H1 (cell line): Measurements from ENCODE around the gene PTPRG. TPM values are rescaled to one million over a fixed set of nuclear protein-coding genes. Genes with fewer than 3 reads are reported as not detected.

Experiments used
- CTCF ChIA-PET: fragments of 300-600 bp; sonication (Branson Sonifier 250); formaldehyde crosslinking; loops from one replicate; lab custom pipeline; 2021; ENCODE audit not compliant: partially characterized antibody; lab: Charles Lee
- POLR2A ChIA-PET: fragments of 300-600 bp; sonication (Branson Sonifier 250); formaldehyde crosslinking; loops from one replicate; lab custom pipeline; 2021; ENCODE audit warnings: inconsistent platforms; ENCODE audit not compliant: partially characterized antibody; lab: Charles Lee
- DNase-seq, 2 experiments: peaks; one replicate each; pipeline versions ENCODE4 v3.0.0 to v3.0.0-alpha.2; 2010 to 2022; ENCODE audit warnings: low spot score in 2 of 2, low read depth in 1 of 2, mixed read lengths in 1 of 2
- FAIRE-seq: peaks from 2 replicates; lab custom pipeline; 2011; peaks lifted over from hg19 to GRCh38; lab: Jason Lieb, UNC
- H2AFZ ChIP-seq: 2 replicates; pipeline ENCODE4 v1.8.1; 2012; ENCODE audit warnings: low read length, inconsistent platforms
- H2AK5ac ChIP-seq: 2 replicates; pipeline ENCODE4 v1.6.1; 2013; ENCODE audit warnings: low read depth, low read length
- H2BK120ac ChIP-seq: replicated peaks from 2 replicates; pipeline ENCODE3; 2013; ENCODE audit warnings: low read depth, low read length, inconsistent platforms
- H2BK12ac ChIP-seq: 2 replicates; pipeline ENCODE4 v1.6.1; 2013; ENCODE audit warnings: low read depth, low read length
- H2BK15ac ChIP-seq: 2 replicates; pipeline ENCODE4 v1.6.1; 2013; ENCODE audit warnings: low read length
- H2BK20ac ChIP-seq: 2 replicates; pipeline ENCODE4 v1.6.1; 2013; ENCODE audit warnings: low read length
- H2BK5ac ChIP-seq: 2 replicates; pipeline ENCODE4 v1.6.1; 2013; ENCODE audit warnings: low read depth, low read length
- H3K14ac ChIP-seq: 2 replicates; pipeline ENCODE4 v1.6.1; 2013; ENCODE audit warnings: inconsistent platforms; ENCODE audit not compliant: insufficient read length
- H3K18ac ChIP-seq: 2 replicates; pipeline ENCODE4 v1.6.1; 2013; ENCODE audit warnings: low read length; ENCODE audit errors: extremely low read depth
- H3K23ac ChIP-seq: 2 replicates; pipeline ENCODE4 v1.6.1; 2013; ENCODE audit warnings: inconsistent platforms; ENCODE audit not compliant: insufficient read length
- H3K23me2 ChIP-seq: 2 replicates; pipeline ENCODE4 v1.6.1; 2013; ENCODE audit warnings: low read depth, low read length
- H3K27ac ChIP-seq: 2 replicates; pipeline ENCODE4 v1.6.1; 2011; ENCODE audit warnings: low read depth, low read length, inconsistent platforms
- H3K27me3 ChIP-seq, 4 experiments: replicated peaks in 1 of 4; 1 replicate in 1 of 4; 2 replicates in 3 of 4; pipeline versions ENCODE4 v1.6.1 to v1.8.1; 2011 to 2013; ENCODE audit warnings: low read length in 3 of 4, mild to moderate bottlenecking in 3 of 4, inconsistent platforms in 2 of 4, mixed read lengths in 2 of 4, moderate library complexity in 1 of 4; ENCODE audit not compliant: control insufficient read depth in 3 of 4, insufficient read depth in 3 of 4; ENCODE audit errors: extremely low read depth in 1 of 4
- H3K36me3 ChIP-seq, 4 experiments: 2 replicates each; pipeline versions ENCODE4 v1.6.1 to v1.8.1; 2011 to 2013; ENCODE audit warnings: mild to moderate bottlenecking in 4 of 4, low read length in 3 of 4, moderate library complexity in 2 of 4, control low read depth in 1 of 4, inconsistent platforms in 1 of 4; ENCODE audit not compliant: insufficient read depth in 4 of 4, control insufficient read depth in 2 of 4
- H3K4ac ChIP-seq: replicated peaks from 2 replicates; pipeline ENCODE3; 2013; ENCODE audit warnings: low read length, low read depth, mixed read lengths, inconsistent platforms; ENCODE audit not compliant: insufficient read length
- H3K4me1 ChIP-seq, 4 experiments: replicated peaks in 1 of 4; 1 replicate in 1 of 4; 2 replicates in 3 of 4; pipeline versions ENCODE4 v1.6.1 to v1.8.1; 2011 to 2013; ENCODE audit warnings: low read length in 3 of 4, inconsistent platforms in 2 of 4, mixed read lengths in 1 of 4; ENCODE audit not compliant: insufficient read depth in 4 of 4, control insufficient read depth in 3 of 4
- H3K4me2 ChIP-seq, 2 experiments: 2 replicates each; pipeline versions ENCODE4 v1.6.1 to v1.8.1; 2011 to 2013; ENCODE audit warnings: low read depth in 2 of 2, low read length in 2 of 2, control low read depth in 1 of 2, inconsistent platforms in 1 of 2, mild to moderate bottlenecking in 1 of 2; ENCODE audit not compliant: insufficient read depth in 1 of 2
- H3K4me3 ChIP-seq, 4 experiments: fragments of 200-600, 300-600 bp in 1 of 4; sonication (generic), shearing (Covaris generic), sonication (Bioruptor Twin) in 1 of 4; 2 replicates each; pipeline versions ENCODE4 v1.5.1 to v1.8.1; 2011 to 2016; ENCODE audit warnings: low read length in 4 of 4, low read depth in 3 of 4, control low read depth in 2 of 4, inconsistent platforms in 2 of 4, mild to moderate bottlenecking in 2 of 4, mixed read lengths in 1 of 4, moderate library complexity in 1 of 4; ENCODE audit not compliant: insufficient read depth in 2 of 4; ENCODE audit errors: extremely low read depth in 1 of 4
- H3K56ac ChIP-seq: replicated peaks from 2 replicates; pipeline ENCODE3; 2013; ENCODE audit warnings: low read depth, mild to moderate bottlenecking, mixed read lengths, low read length, inconsistent platforms; ENCODE audit not compliant: insufficient read length
- H3K79me1 ChIP-seq: 2 replicates; pipeline ENCODE4 v1.6.1; 2013; ENCODE audit warnings: low read depth, low read length, control low read depth
- H3K79me2 ChIP-seq, 2 experiments: 2 replicates each; pipeline versions ENCODE4 v1.6.1 to v1.8.1; 2012 to 2013; ENCODE audit warnings: low read length in 2 of 2, mild to moderate bottlenecking in 2 of 2, inconsistent platforms in 1 of 2; ENCODE audit not compliant: insufficient read depth in 2 of 2, control insufficient read depth in 1 of 2
- H3K9ac ChIP-seq, 4 experiments: replicated peaks in 1 of 4; 1 replicate in 1 of 4; 2 replicates in 3 of 4; pipeline versions ENCODE4 v1.6.1 to v1.8.1; 2011 to 2013; ENCODE audit warnings: low read depth in 3 of 4, low read length in 3 of 4, control low read depth in 2 of 4, mild to moderate bottlenecking in 2 of 4, moderate library complexity in 2 of 4, inconsistent platforms in 1 of 4; ENCODE audit errors: extremely low read depth in 1 of 4
- H3K9me3 ChIP-seq, 2 experiments: 2 replicates each; pipeline versions ENCODE4 v1.6.1 to v1.8.1; 2012 to 2013; ENCODE audit warnings: mild to moderate bottlenecking in 2 of 2, moderate library complexity in 2 of 2, control low read depth in 1 of 2, inconsistent platforms in 1 of 2, low read depth in 1 of 2, low read length in 1 of 2, mixed read lengths in 1 of 2; ENCODE audit not compliant: insufficient read depth in 2 of 2
- H4K20me1 ChIP-seq, 2 experiments: replicated peaks in 1 of 2; 2 replicates each; pipeline versions ENCODE3 to v1.8.1; 2011 to 2013; ENCODE audit warnings: inconsistent platforms in 2 of 2, low read length in 2 of 2, mild to moderate bottlenecking in 1 of 2; ENCODE audit not compliant: insufficient read depth in 2 of 2, control insufficient read depth in 1 of 2
- H4K5ac ChIP-seq: 2 replicates; pipeline ENCODE4 v1.6.1; 2013; ENCODE audit warnings: low read length, low read depth, mixed read lengths, inconsistent platforms; ENCODE audit not compliant: insufficient read length
- H4K8ac ChIP-seq: 2 replicates; pipeline ENCODE4 v1.8.0; 2013; ENCODE audit warnings: mild to moderate bottlenecking, moderate library complexity, low read length, inconsistent platforms; ENCODE audit not compliant: insufficient read depth; ENCODE audit errors: extremely low read depth
- H4K91ac ChIP-seq: replicated peaks from 2 replicates; pipeline ENCODE3; 2013; ENCODE audit warnings: low read length, mixed read lengths, inconsistent platforms; ENCODE audit not compliant: insufficient read length
- KDM4A ChIP-seq: IDR thresholded peaks from one replicate; pipeline ENCODE4 v1.7.1; 2012; ENCODE audit warnings: low read depth, mild to moderate bottlenecking, moderate library complexity, low read length, inconsistent platforms; ENCODE audit not compliant: severe bottlenecking
- POLR2AphosphoS5 ChIP-seq: IDR thresholded peaks from 2 replicates; pipeline ENCODE4 v1.6.1; 2011; ENCODE audit warnings: low read depth, low read length
- YY1 ChIP-seq: IDR thresholded peaks from 2 replicates; pipeline ENCODE4 v1.6.1; 2011; ENCODE audit warnings: low read depth, mild to moderate bottlenecking, low read length
- WGBS, 2 experiments: shearing (Covaris generic) in 1 of 2; methylation state at CpG; one replicate each; pipeline versions ENCODE4 v1.1.6 to v1.1.7; 2013 to 2015; ENCODE audit warnings: low lambda C conversion rate in 2 of 2, mixed read lengths in 2 of 2, inconsistent platforms in 1 of 2, low coverage in 1 of 2, missing lambda C conversion rate in 1 of 2; ENCODE audit not compliant: insufficient replicate concordance in 2 of 2, insufficient coverage in 1 of 2, insufficient read length in 1 of 2; ENCODE audit errors: extremely low coverage in 1 of 2, missing lambda C conversion rate in 1 of 2; 5-methylcytosine and 5-hydroxymethylcytosine counted together
- polyA plus RNA-seq, 7 experiments: library from polyadenylated mRNA; depleted of rRNA in 3 of 7; stranded (reverse) in 5 of 7; unstranded in 2 of 7; fragments of >200 nt in 5 of 7; fragments of 200-250 nt in 2 of 7; gene quantifications; 1 replicate in 5 of 7; 2 replicates in 1 of 7; 4 replicates in 1 of 7; pipeline versions ENCODE4 v1.2.1 to v1.2.3, GENCODE V29; 2011 to 2013; ENCODE audit warnings: missing spikeins in 2 of 7, mixed read lengths in 2 of 7
- total RNA-seq: library from RNA; stranded (reverse); fragmentation: NEBNext Ultra II Directional; extraction: Animal tissue kit (Norgen Biotek cat#: 25700); gene quantifications from 2 replicates; pipeline ENCODE4 v1.2.1, GENCODE V29; 2021

The PTPRG gene
- total and polyA plus RNA-seq, 2 of the 8 experiments (the other 6 are each of a cell fraction or from before 2014, with no cell fraction given): 23.3 to 96.2 TPM

DNA sequence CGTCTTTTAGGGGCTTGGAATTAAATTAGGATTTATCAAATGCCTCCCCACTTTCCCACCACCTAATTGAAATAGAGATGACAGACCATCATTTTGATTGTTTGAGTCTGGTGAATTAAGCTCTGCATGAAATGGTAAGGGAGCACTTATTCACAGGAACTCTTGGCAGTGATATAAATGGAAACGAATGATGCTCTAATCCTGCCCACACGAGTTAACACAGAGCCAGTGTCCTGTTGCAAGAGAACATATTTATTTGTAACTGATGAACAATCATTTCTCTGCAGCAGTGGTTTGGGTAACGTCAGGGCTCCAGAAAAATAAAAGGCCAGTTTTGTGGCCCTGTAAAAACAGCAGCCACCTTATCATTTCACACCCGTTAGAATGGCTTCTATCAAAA lies 648.6 kb downstream of the PTPRG start:
- Histone ChIP-seq H3K18ac (no peak overlapping the region), H3K4me3 (no peak overlapping the region), H2BK15ac (no peak overlapping the region), H4K5ac (no peak overlapping the region), H2BK12ac (no peak overlapping the region), H2AK5ac (no peak overlapping the region), H3K14ac (no peak overlapping the region), H3K23ac (no peak overlapping the region), H3K4ac (no peak overlapping the region), H4K8ac (no peak overlapping the region), H3K36me3 (peaks cover 0 to 2% (median 0%) of the 10 kb centered on the region in 4 experiments; a peak in 1 of 8 replicates), H3K27ac (no peak overlapping the region), H3K9ac (no peak overlapping the region), H3K27me3 (no peaks in the 10 kb centered on the region), H3K4me2 (no peak overlapping the region), H4K91ac (no peak overlapping the region), H2BK20ac (no peak overlapping the region), H3K4me1 (peaks cover 0 to 2% (median 0%) of the 10 kb centered on the region in 4 experiments; a peak in 1 of 7 replicates), H3K79me1 (no peaks in the 10 kb centered on the region), H4K20me1 (peaks cover 0 to 2% of the 10 kb centered on the region in 2 experiments), H3K9me3 (no peaks in the 10 kb centered on the region), H3K56ac (no peak overlapping the region), H2BK120ac (no peak overlapping the region), H2BK5ac (no peak overlapping the region), H3K23me2 (no peaks in the 10 kb centered on the region), H2AFZ (no peak overlapping the region), H3K79me2 (no peaks in the 10 kb centered on the region)
- 92% methylated on average over 5 of the region's 5 CpGs; no CpG with 5 or more reads in 1 of the 2 experiments for WGBS, 2 experiments
- TF ChIP-seq KDM4A (no peak), YY1 (no peak), POLR2AphosphoS5 (no peak)
- CTCF ChIA-PET: interaction anchor here (0.9 to 1.7 kb wide), 4 partner anchors 9 to 22 kb away, joined by 3 to 4 read pairs (median 3); no protein-coding TSS in a partner anchor
- DNase-seq: no peak
- no peak for FAIRE-seq
- POLR2A ChIA-PET: interaction anchor here (0.8 kb wide), 1 partner anchor 8 kb away, joined by 3 read pairs; no protein-coding TSS in a partner anchor
